Calu3 (cell line): ENCODE results near the gene CMTR1. TPM values are rescaled to one million over a fixed set of nuclear protein-coding genes. Genes with fewer than 3 reads are reported as not detected.

ENCODE experiments used
- BruUV-seq: library from RNA; stranded (reverse); fragments of 400-500 nt; replicated peaks from 2 replicates; lab custom pipeline; 2021; lab: Mats Ljungman, UMichigan
- CTCF ChIA-PET: fragments of 300-600 bp; sonication (Branson Sonifier 250); formaldehyde crosslinking; loops from one replicate; lab custom pipeline; 2022; ENCODE audit warnings: antibody characterized with exemption; lab: Charles Lee
- DNase-seq: peaks from one replicate; pipeline ENCODE4 v3.0.0; 2022
- H3K27ac Mint-ChIP-seq: one replicate; pipeline ENCODE4 v1.8.0; 2022; ENCODE audit warnings: mixed read lengths; ENCODE audit not compliant: unreplicated experiment
- H3K27me3 Mint-ChIP-seq: one replicate; pipeline ENCODE4 v1.8.0; 2022; ENCODE audit warnings: mixed read lengths; ENCODE audit not compliant: unreplicated experiment
- H3K36me3 Mint-ChIP-seq: one replicate; pipeline ENCODE4 v1.8.0; 2022; ENCODE audit warnings: mild to moderate bottlenecking, moderate library complexity, mixed read lengths; ENCODE audit not compliant: insufficient read depth, unreplicated experiment
- H3K4me1 Mint-ChIP-seq: one replicate; pipeline ENCODE4 v1.8.0; 2022; ENCODE audit warnings: mild to moderate bottlenecking, low read depth, mixed read lengths; ENCODE audit not compliant: unreplicated experiment
- H3K4me3 Mint-ChIP-seq: one replicate; pipeline ENCODE4 v1.8.0; 2022; ENCODE audit warnings: mild to moderate bottlenecking, low read depth, moderate library complexity, mixed read lengths; ENCODE audit not compliant: unreplicated experiment
- H3K9me3 Mint-ChIP-seq: one replicate; pipeline ENCODE4 v1.8.0; 2022; ENCODE audit warnings: low read depth, mixed read lengths; ENCODE audit not compliant: unreplicated experiment
- CTCF ChIP-seq: fragments of 200-600 bp; IDR thresholded peaks from one replicate; pipeline ENCODE4 v1.8.0; 2022; ENCODE audit warnings: antibody characterized with exemption; ENCODE audit not compliant: unreplicated experiment
- intact Hi-C: fragments of 100-400 bp; cut with micrococcal nuclease; formaldehyde crosslinking; loops from one replicate; pipeline ENCODE4 v1.10.0; 2022; ENCODE audit not compliant: unreplicated experiment
- total RNA-seq: library from RNA; stranded (reverse); gene quantifications from 2 replicates; pipeline ENCODE4 v1.2.3, GENCODE V29; 2022

Gene CMTR1
- total RNA-seq, 1 experiment from 2014 or later: 50.3 TPM

GRCh38 chr6:37490536-37491170 is 57.6 kb downstream of the CMTR1 start:
- no peak for DNase-seq
- no peaks in the 10 kb centered on the region for H3K27me3 Mint-ChIP-seq
- peaks cover 9% of the 10 kb centered on the region for H3K36me3 Mint-ChIP-seq
- H3K27ac Mint-ChIP-seq: no peak overlapping the region
- BruUV-seq: no TSS peak
- no peak overlapping the region for H3K4me3 Mint-ChIP-seq
- no peak for TF ChIP-seq CTCF
- no peaks in the 10 kb centered on the region for H3K4me1 Mint-ChIP-seq
- intact Hi-C loops: no loop called here
- CTCF ChIA-PET: no interaction called here
- no peaks in the 10 kb centered on the region for H3K9me3 Mint-ChIP-seq

GRCh38 chr6:37491171-37491829 is 58.3 kb downstream of the CMTR1 start:
- Mint-ChIP-seq H3K27me3 (no peaks in the 10 kb centered on the region), H3K4me1 (no peaks in the 10 kb centered on the region), H3K36me3 (peaks cover 9% of the 10 kb centered on the region), H3K27ac (no peak overlapping the region), H3K4me3 (no peak overlapping the region), H3K9me3 (no peaks in the 10 kb centered on the region)
- intact Hi-C loops: no loop called here
- DNase-seq: no peak
- CTCF ChIA-PET: no interaction called here
- no peak for TF ChIP-seq CTCF
- BruUV-seq: no TSS peak

- peaks cover 9% of the 10 kb centered on the region for H3K36me3 Mint-ChIP-seq
- H3K4me3 Mint-ChIP-seq: no peak overlapping the region
- no TSS peak for BruUV-seq
- H3K27me3 Mint-ChIP-seq: no peaks in the 10 kb centered on the region
- no peaks in the 10 kb centered on the region for H3K9me3 Mint-ChIP-seq
- CTCF ChIA-PET: no interaction called here
- TF ChIP-seq CTCF: no peak
- intact Hi-C loops: no loop called here
- H3K4me1 Mint-ChIP-seq: no peaks in the 10 kb centered on the region
- DNase-seq: no peak
- H3K27ac Mint-ChIP-seq: no peak overlapping the region
These were observed 58.8 kb downstream of the CMTR1 start for GRCh38 chr6:37491830-37492208.

- no TSS peak for BruUV-seq
- no peaks in the 10 kb centered on the region for H3K4me1 Mint-ChIP-seq
- no peak overlapping the region for H3K4me3 Mint-ChIP-seq
- H3K27me3 Mint-ChIP-seq: no peaks in the 10 kb centered on the region
- CTCF ChIA-PET: no interaction called here
- H3K27ac Mint-ChIP-seq: no peak overlapping the region
- TF ChIP-seq CTCF: no peak
- intact Hi-C loops: no loop called here
- H3K36me3 Mint-ChIP-seq: peaks cover 9% of the 10 kb centered on the region
- no peak for DNase-seq
- H3K9me3 Mint-ChIP-seq: no peaks in the 10 kb centered on the region
These were observed 59.4 kb downstream of the CMTR1 start for GRCh38 chr6:37492236-37492972.
